B cell (primary cell): ENCODE data around the gene ARNT2. TPM values are rescaled to one million over a fixed set of nuclear protein-coding genes. Genes with fewer than 3 reads are reported as not detected.

Experiments
- ATAC-seq: fragments of 200-7000 bp; cut with Tn5 transposase; one replicate; pipeline ENCODE4 v1.10.0; 2021; ENCODE audit warnings: low read depth, mild to moderate bottlenecking, moderate number of reproducible peaks, moderate library complexity
- CTCF ChIA-PET: fragments of 350-600 bp; sonication (Branson Sonifier 250); formaldehyde crosslinking; loops from one replicate; lab custom pipeline; 2021; ENCODE audit warnings: antibody characterized with exemption, inconsistent platforms; lab: Charles Lee
- POLR2A ChIA-PET: fragments of 350-600 bp; sonication (Branson Sonifier 250); formaldehyde crosslinking; loops from one replicate; lab custom pipeline; 2021; ENCODE audit warnings: antibody characterized with exemption; lab: Charles Lee
- DNase-seq: peaks from one replicate; pipeline ENCODE4 v3.0.0; 2013
- H2AFZ ChIP-seq: 2 replicates; pipeline ENCODE4 v1.6.1; 2012; ENCODE audit warnings: mild to moderate bottlenecking, low read depth, low read length; ENCODE audit not compliant: insufficient read depth, poor library complexity, severe bottlenecking
- H3K27ac ChIP-seq, 2 donors: 1 replicate in 1 of 2; 2 replicates in 1 of 2; pipeline ENCODE4 v1.5.1; 2012 to 2013; ENCODE audit warnings: low read length in 2 of 2, mild to moderate bottlenecking in 2 of 2, moderate library complexity in 1 of 2
- H3K27me3 ChIP-seq, 4 experiments: fragments of 200-600 bp in 1 of 4; sonication (generic) in 1 of 4; replicated peaks in 1 of 4; 1 replicate in 2 of 4; 2 replicates in 2 of 4; pipeline versions ENCODE4 v1.6.1 to v1.7.0; 2013 to 2016; ENCODE audit warnings: low read length in 3 of 4, mild to moderate bottlenecking in 2 of 4, mixed read lengths in 1 of 4, moderate library complexity in 1 of 4; ENCODE audit not compliant: insufficient read depth in 4 of 4, control insufficient read depth in 3 of 4; ENCODE audit errors: control extremely low read depth in 1 of 4
- H3K36me3 ChIP-seq, 2 experiments: replicated peaks in 1 of 2; 1 replicate in 1 of 2; 2 replicates in 1 of 2; pipeline versions ENCODE4 v1.6.1 to v1.7.1; 2013; ENCODE audit warnings: low read length in 1 of 2; ENCODE audit not compliant: insufficient read depth in 2 of 2, control insufficient read depth in 1 of 2; ENCODE audit errors: control extremely low read depth in 1 of 2, extremely low read depth in 1 of 2
- H3K4me1 ChIP-seq, 2 donors: fragments of 200-600 bp in 1 of 2; sonication (generic) in 1 of 2; 1 replicate in 1 of 2; 2 replicates in 1 of 2; pipeline versions ENCODE4 v1.5.1 to v1.6.1; 2013 to 2017; ENCODE audit warnings: low read length in 2 of 2; ENCODE audit not compliant: control insufficient read depth in 2 of 2, insufficient read depth in 2 of 2
- H3K4me2 ChIP-seq: replicated peaks from 2 replicates; pipeline ENCODE3; 2012; ENCODE audit warnings: mild to moderate bottlenecking, low read depth, low read length; ENCODE audit not compliant: poor library complexity, severe bottlenecking
- H3K4me3 ChIP-seq, 5 experiments: fragments of 200-600 bp in 1 of 5; sonication (generic) in 1 of 5; 1 replicate in 3 of 5; 2 replicates in 2 of 5; pipeline versions ENCODE4 v1.5.1 to v1.7.0; 2011 to 2016; ENCODE audit warnings: low read length in 4 of 5, mild to moderate bottlenecking in 4 of 5, low read depth in 2 of 5, control low read depth in 1 of 5, moderate library complexity in 1 of 5; ENCODE audit not compliant: insufficient read depth in 1 of 5; ENCODE audit errors: control extremely low read depth in 1 of 5, extremely low read depth in 1 of 5
- H3K79me2 ChIP-seq: fragments of 200-600 bp; sonication (generic); one replicate; pipeline ENCODE4 v1.6.0; 2016; ENCODE audit warnings: low read length; ENCODE audit not compliant: control insufficient read depth, insufficient read depth
- H3K9ac ChIP-seq: fragments of 200-600 bp; sonication (generic); 2 replicates; pipeline ENCODE4 v1.6.1; 2017; ENCODE audit warnings: mild to moderate bottlenecking, low read length, moderate library complexity
- H3K9me3 ChIP-seq, 3 donors: one replicate each; pipeline versions ENCODE4 v1.6.1 to v1.7.1; 2013; ENCODE audit warnings: low read length in 2 of 3; ENCODE audit not compliant: control insufficient read depth in 2 of 3, insufficient read depth in 1 of 3; ENCODE audit errors: control extremely low read depth in 1 of 3
- H4K20me1 ChIP-seq: 2 replicates; pipeline ENCODE4 v1.6.0; 2012; ENCODE audit warnings: mild to moderate bottlenecking, low read length; ENCODE audit not compliant: insufficient read depth, control insufficient read depth, poor library complexity, severe bottlenecking
- H3K27ac Mint-ChIP-seq: one replicate; pipeline ENCODE4 v1.8.0; 2021; ENCODE audit warnings: mixed read lengths
- H3K27me3 Mint-ChIP-seq: one replicate; pipeline ENCODE4 v1.8.0; 2021; ENCODE audit warnings: mixed read lengths
- H3K4me1 Mint-ChIP-seq: one replicate; pipeline ENCODE4 v1.8.0; 2021; ENCODE audit warnings: mixed read lengths
- H3K4me3 Mint-ChIP-seq: one replicate; pipeline ENCODE4 v1.8.0; 2021; ENCODE audit warnings: mixed read lengths
- H3K9me3 Mint-ChIP-seq: one replicate; pipeline ENCODE4 v1.8.0; 2022; ENCODE audit warnings: mixed read lengths; ENCODE audit not compliant: insufficient read depth
- CTCF ChIP-seq: fragments of 200-600 bp; IDR thresholded peaks from one replicate; pipeline ENCODE4 v1.8.0; 2022; ENCODE audit warnings: antibody characterized with exemption, mild to moderate bottlenecking
- EZH2 ChIP-seq: IDR thresholded peaks from 2 replicates; pipeline ENCODE4 v1.6.1; 2012; ENCODE audit warnings: borderline replicate concordance, low read depth, mild to moderate bottlenecking, moderate library complexity, low read length; ENCODE audit not compliant: insufficient read depth, poor library complexity, severe bottlenecking
- WGBS: methylation state at CpG from one replicate; pipeline ENCODE4 v1.1.5; 2013; ENCODE audit warnings: missing lambda C conversion rate; ENCODE audit not compliant: insufficient coverage; 5-methylcytosine and 5-hydroxymethylcytosine counted together
- intact Hi-C: fragments of 100-400 bp; cut with micrococcal nuclease; formaldehyde crosslinking; loops from one replicate; pipeline ENCODE4 v1.10.0; 2022
- polyA plus RNA-seq: library from polyadenylated mRNA; depleted of rRNA; stranded (reverse); fragments of >200 nt; gene quantifications from 2 replicates; pipeline ENCODE4 v1.2.3, GENCODE V29; 2012
- total RNA-seq, 2 donors: library from RNA; stranded (reverse); fragments of 120-200 nt in 1 of 2; gene quantifications; 1 replicate in 1 of 2; 2 replicates in 1 of 2; pipeline versions ENCODE4 v1.2.3 to v1.2.4, GENCODE V29; 2013 to 2022

Gene ARNT2
- total and polyA plus RNA-seq, 2 donors (not counting 1 experiment from before 2014, with no cell fraction given), result not detected

GRCh38 chr15:80549191-80549590 is 145.0 kb downstream of the ARNT2 start:
- no peaks in the 10 kb centered on the region for H3K4me1 Mint-ChIP-seq
- no peak overlapping the region for H3K4me2 ChIP-seq
- POLR2A ChIA-PET, result no interaction called here

GRCh38 chr15:80549654-80550053 is 145.5 kb downstream of the ARNT2 start:
- intact Hi-C loops, result no loop called here

More at GRCh38 chr15:80549191-80549590, 145.0 kb downstream of the ARNT2 start:
- Mint-ChIP-seq H3K27ac (no peak overlapping the region), H3K4me3 (no peak overlapping the region), H3K9me3 (no peaks in the 10 kb centered on the region), H3K27me3 (peaks cover 40% of the 10 kb centered on the region)
- Histone ChIP-seq H3K9ac (no peak overlapping the region), H3K4me3 (no peak overlapping the region), H3K4me1 (no peaks in the 10 kb centered on the region), H4K20me1 (no peaks in the 10 kb centered on the region), H2AFZ (no peak overlapping the region), H3K79me2 (no peaks in the 10 kb centered on the region), H3K27me3 (peaks cover 0 to 8% (median 4%) of the 10 kb centered on the region in 4 experiments), H3K9me3 (no peaks in the 10 kb centered on the region), H3K27ac (no peak overlapping the region), H3K36me3 (no peaks in the 10 kb centered on the region)
- no peak for TF ChIP-seq EZH2
- TF ChIP-seq CTCF, result no peak
- intact Hi-C loops, result no loop called here
- no CpG with 5 or more reads among the region's 1 CpG for WGBS
- ATAC-seq (no peak), DNase-seq (no peak)
- CTCF ChIA-PET, result no interaction called here

More at GRCh38 chr15:80549654-80550053, 145.5 kb downstream of the ARNT2 start:
- no peak for TF ChIP-seq CTCF
- no peak for TF ChIP-seq EZH2
- no peak overlapping the region for H3K4me3 ChIP-seq
- H3K79me2 ChIP-seq, result no peaks in the 10 kb centered on the region
- H3K9me3 ChIP-seq, result no peaks in the 10 kb centered on the region
- no peak overlapping the region for H3K9ac ChIP-seq
- no peaks in the 10 kb centered on the region for H3K4me1 Mint-ChIP-seq
- H3K4me3 Mint-ChIP-seq, result no peak overlapping the region
- no peak overlapping the region for H3K27ac Mint-ChIP-seq
- peaks cover 36% of the 10 kb centered on the region for H3K27me3 Mint-ChIP-seq
- ATAC-seq (no peak), DNase-seq (no peak)
- ChIA-PET CTCF (no interaction called here), POLR2A (no interaction called here)
- peaks cover 0 to 8% (median 4%) of the 10 kb centered on the region in 4 experiments for H3K27me3 ChIP-seq
- no peak overlapping the region for H3K27ac ChIP-seq
- H3K4me1 ChIP-seq, result no peaks in the 10 kb centered on the region
- 80% methylated on average over 1 of the region's 3 CpGs for WGBS
- H3K9me3 Mint-ChIP-seq, result no peaks in the 10 kb centered on the region
- no peak overlapping the region for H3K4me2 ChIP-seq
- no peaks in the 10 kb centered on the region for H3K36me3 ChIP-seq
- no peaks in the 10 kb centered on the region for H4K20me1 ChIP-seq
- no peak overlapping the region for H2AFZ ChIP-seq
